Naive thymus-derived CD8-positive, alpha-beta T cell (primary cell): ENCODE data around the gene TNRC6A. TPM values are rescaled to one million over a fixed set of nuclear protein-coding genes. Genes with fewer than 3 reads are reported as not detected.
"Not testable (repeated sequence)": the region's sequence is repeated elsewhere in the genome, so short reads cannot be mapped to it uniquely, and the experiment has no call there.

ENCODE experiments used
- ATAC-seq, 2 donors: fragments of 150-1000 bp; cut with Tn5 transposase in 1 of 2; sonication (Bioruptor Pico), chemical (Tn5 transposase) in 1 of 2; 1 replicate in 1 of 2; 2 replicates in 1 of 2; pipeline ENCODE4 v1.10.0; 2021; ENCODE audit warnings: mild to moderate bottlenecking in 2 of 2, moderate library complexity in 2 of 2
- POLR2A ChIA-PET: fragments of 350-600 bp; sonication (Branson Sonifier 250); formaldehyde crosslinking; loops from one replicate; lab custom pipeline; 2021; ENCODE audit warnings: antibody characterized with exemption; lab: Charles Lee
- DNase-seq, 10 donors: peaks; one replicate each; pipeline versions ENCODE4 v3.0.0 to v3.0.0-alpha.2; 2020 to 2022
- H3K27ac Mint-ChIP-seq, 10 donors: one replicate each; pipeline ENCODE4 v1.8.0; 2020 to 2022; ENCODE audit warnings: mild to moderate bottlenecking in 10 of 10, mixed read lengths in 10 of 10, moderate library complexity in 4 of 10, inconsistent platforms in 1 of 10
- H3K27me3 Mint-ChIP-seq, 5 donors: one replicate each; pipeline ENCODE4 v1.8.0; 2021 to 2022; ENCODE audit warnings: mixed read lengths in 5 of 5
- H3K36me3 Mint-ChIP-seq, 3 donors: one replicate each; pipeline ENCODE4 v1.8.0; 2020 to 2022; ENCODE audit warnings: mixed read lengths in 3 of 3, mild to moderate bottlenecking in 2 of 3, inconsistent platforms in 1 of 3
- H3K4me1 Mint-ChIP-seq, 4 donors: one replicate each; pipeline ENCODE4 v1.8.0; 2021 to 2022; ENCODE audit warnings: mixed read lengths in 4 of 4
- H3K4me3 Mint-ChIP-seq, 10 donors: one replicate each; pipeline ENCODE4 v1.8.0; 2020 to 2022; ENCODE audit warnings: mild to moderate bottlenecking in 10 of 10, mixed read lengths in 10 of 10, moderate library complexity in 6 of 10, inconsistent platforms in 1 of 10
- H3K9me3 Mint-ChIP-seq, 9 donors: one replicate each; pipeline ENCODE4 v1.8.0; 2020 to 2022; ENCODE audit warnings: mixed read lengths in 9 of 9, mild to moderate bottlenecking in 3 of 9, inconsistent platforms in 1 of 9, moderate library complexity in 1 of 9
- polyA plus RNA-seq, 3 donors: library from polyadenylated mRNA; unstranded; fragments of 300-500 nt; fragmentation: Illumina TruSeq; gene quantifications; one replicate each; pipeline ENCODE4 v1.2.3, GENCODE V29; 2021
- total RNA-seq, 8 experiments: library from RNA in 2 of 8; stranded (reverse) in 2 of 8; gene quantifications; one replicate each; pipeline ENCODE4 v1.2.3 and lab custom pipeline; 2021 to 2026

The TNRC6A gene
- total and polyA plus RNA-seq, 5 experiments from 2014 or later: 9.4 to 85.2 (median 12.9) TPM

DNA sequence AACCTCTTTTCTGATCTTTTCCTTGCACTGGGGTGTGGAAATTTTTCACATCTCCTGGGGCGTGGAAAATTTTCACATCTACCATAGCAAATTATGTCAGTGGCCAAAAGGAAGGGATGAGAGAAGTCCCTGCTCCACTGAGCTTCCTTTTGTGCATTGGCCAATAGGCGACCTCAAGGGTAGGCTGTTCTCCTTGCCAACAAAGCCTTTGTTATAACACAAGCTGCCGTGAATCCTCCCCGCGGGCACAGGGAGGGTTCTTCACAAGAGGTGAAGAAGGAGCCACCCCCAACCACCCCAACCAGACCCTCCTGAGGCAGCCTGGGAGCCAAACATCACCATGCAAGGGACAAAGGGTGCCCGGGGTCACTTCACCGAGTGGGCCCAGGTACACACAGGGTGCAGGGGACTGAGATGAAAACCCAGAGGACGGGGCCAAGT, 122.8 kb downstream of the TNRC6A start:
- Mint-ChIP-seq H3K36me3 (peaks cover 0 to 3% (median 0%) of the 10 kb centered on the region in 3 donors), H3K4me1 (peaks cover 0 to 5% (median 0%) of the 10 kb centered on the region in 4 donors), H3K27ac (no peak overlapping the region), H3K27me3 (peaks cover 0 to 8% (median 3%) of the 10 kb centered on the region in 5 donors), H3K9me3 (peaks cover 0 to 2% (median 0%) of the 10 kb centered on the region in 9 donors), H3K4me3 (no peak overlapping the region)
- POLR2A ChIA-PET: no interaction called here
- ATAC-seq: no peak
- DNase-seq: no peak

DNA sequence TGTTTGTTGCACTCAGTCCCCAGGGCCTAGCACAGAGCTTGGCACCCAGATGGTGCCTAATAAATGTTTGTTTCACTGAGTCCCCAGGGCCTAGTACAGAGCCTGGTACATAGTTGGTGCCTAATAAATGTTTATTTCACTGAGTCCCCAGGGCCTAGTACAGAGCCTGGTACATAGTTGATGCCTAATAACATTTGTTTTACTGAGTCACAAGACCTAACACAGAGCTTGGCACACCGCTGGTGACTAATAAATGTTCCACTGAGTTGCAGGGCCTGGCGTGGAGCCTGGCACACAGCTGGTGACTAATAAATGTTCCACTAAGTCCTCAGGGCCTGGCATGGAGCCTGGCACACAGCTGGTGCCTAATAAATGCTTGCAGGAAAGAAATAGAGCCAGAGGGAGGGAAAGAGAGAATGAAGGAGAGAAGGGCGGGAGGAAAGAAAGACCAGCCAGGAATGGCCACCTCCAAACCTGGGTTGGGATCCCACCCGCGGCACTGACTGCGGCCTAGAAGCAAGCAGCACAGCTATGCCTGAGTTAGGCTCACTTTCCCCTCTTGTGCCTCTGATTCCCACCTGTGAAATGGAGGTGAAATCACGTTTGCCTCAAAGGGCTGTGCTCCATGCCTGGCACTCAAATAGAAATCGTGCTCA, 123.8 kb downstream of the TNRC6A start:
- peaks cover 0 to 5% (median 0%) of the 10 kb centered on the region in 4 donors for H3K4me1 Mint-ChIP-seq
- no peak overlapping the region for H3K27ac Mint-ChIP-seq
- ATAC-seq (no peak), DNase-seq (no peak)
- H3K9me3 Mint-ChIP-seq: peaks cover 0 to 6% (median 0%) of the 10 kb centered on the region in 9 donors
- no peaks in the 10 kb centered on the region for H3K36me3 Mint-ChIP-seq
- no peak overlapping the region for H3K4me3 Mint-ChIP-seq
- H3K27me3 Mint-ChIP-seq: peaks cover 0 to 10% (median 0%) of the 10 kb centered on the region in 5 donors
- POLR2A ChIA-PET: no interaction called here

DNA sequence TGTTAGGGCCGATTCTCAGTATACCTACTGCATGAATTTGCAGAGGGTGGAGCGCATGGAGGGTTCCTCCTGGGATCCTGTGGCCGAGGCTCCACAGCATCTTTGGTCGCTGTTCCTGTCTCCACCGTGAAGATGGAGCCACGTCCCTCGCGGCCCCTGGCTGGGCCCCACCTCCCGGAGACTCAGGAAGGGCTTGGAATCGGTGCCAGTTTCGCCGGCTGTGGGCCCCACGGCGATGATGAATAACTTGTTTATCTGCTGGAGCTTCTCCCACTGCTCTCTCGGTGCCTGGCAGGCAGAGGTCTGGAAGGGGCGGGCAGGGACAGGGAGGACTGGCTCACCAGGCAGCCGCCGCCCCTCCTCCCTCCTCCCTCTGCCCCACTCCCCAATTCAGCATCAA, 124.4 kb downstream of the TNRC6A start:
- Mint-ChIP-seq H3K9me3 (peaks cover 0 to 6% (median 0%) of the 10 kb centered on the region in 9 donors), H3K36me3 (no peaks in the 10 kb centered on the region), H3K27me3 (peaks cover 0 to 13% (median 0%) of the 10 kb centered on the region in 5 donors), H3K27ac (no peak overlapping the region), H3K4me3 (no peak overlapping the region), H3K4me1 (peaks cover 0 to 5% (median 0%) of the 10 kb centered on the region in 4 donors)
- DNase-seq (no peak), ATAC-seq (no peak)
- POLR2A ChIA-PET: no interaction called here

DNA sequence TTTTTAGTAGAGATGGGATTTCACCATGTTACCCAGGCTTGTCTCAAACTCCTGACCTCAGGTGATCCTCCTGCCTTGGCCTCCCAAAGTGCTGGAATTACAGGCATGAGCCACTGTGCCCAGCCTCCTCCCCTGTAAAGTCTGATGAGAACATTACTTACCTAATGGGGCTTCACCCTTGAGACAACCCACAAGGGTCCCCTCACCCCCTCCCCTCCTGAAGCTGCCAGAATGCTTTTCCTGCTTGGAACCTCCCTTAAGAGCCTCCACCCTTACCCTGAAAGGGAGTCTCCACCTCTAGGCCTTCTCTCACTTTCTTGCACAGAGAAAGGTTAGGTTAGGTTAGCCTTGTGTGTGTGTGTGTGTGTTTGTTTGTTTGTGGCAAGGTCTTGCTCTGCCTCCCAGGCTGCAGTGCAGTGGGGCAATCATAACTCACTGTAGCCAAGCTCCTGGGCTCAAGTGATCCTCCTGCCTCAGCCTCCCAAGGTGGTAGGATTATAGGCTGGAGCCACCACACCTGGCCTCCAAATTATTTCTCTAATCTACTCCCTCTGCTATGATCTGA, 125.2 kb downstream of the TNRC6A start:
- H3K27ac Mint-ChIP-seq: no peak overlapping the region
- peaks cover 0 to 3% (median 0%) of the 10 kb centered on the region in 3 donors for H3K36me3 Mint-ChIP-seq
- POLR2A ChIA-PET: no interaction called here

DNA sequence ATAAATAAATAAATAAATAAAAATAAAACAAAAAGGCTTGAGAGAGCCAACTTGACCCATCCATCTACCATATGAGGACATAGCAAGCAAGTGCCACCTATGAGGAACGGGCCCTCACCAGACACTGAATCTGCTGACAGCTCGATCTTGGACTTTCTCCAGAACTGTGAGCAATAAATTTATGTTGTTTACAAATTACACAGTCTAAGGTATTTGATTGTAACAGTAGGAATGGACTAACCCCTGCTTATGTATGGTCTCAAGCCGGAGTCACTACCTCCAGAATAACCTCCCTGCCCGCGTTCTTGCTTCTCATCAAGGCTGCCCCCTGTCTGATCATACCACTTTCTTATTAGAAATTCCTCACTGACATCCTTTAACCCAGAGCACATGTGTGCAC, 126.2 kb downstream of the TNRC6A start:
- H3K4me3 Mint-ChIP-seq: no peak overlapping the region
- H3K27me3 Mint-ChIP-seq: peaks cover 0 to 16% (median 0%) of the 10 kb centered on the region in 5 donors
- no peak overlapping the region for H3K27ac Mint-ChIP-seq
- peaks cover 0 to 3% (median 0%) of the 10 kb centered on the region in 3 donors for H3K36me3 Mint-ChIP-seq
- peaks cover 0 to 2% (median 0%) of the 10 kb centered on the region in 4 donors for H3K4me1 Mint-ChIP-seq
- DNase-seq (no peak), ATAC-seq (no peak)
- POLR2A ChIA-PET: no interaction called here
- peaks cover 0 to 6% (median 0%) of the 10 kb centered on the region in 9 donors for H3K9me3 Mint-ChIP-seq

More for the DNA sequence above, 125.2 kb downstream of the TNRC6A start:
- DNase-seq (no peak), ATAC-seq (no peak)
- no peak overlapping the region for H3K4me3 Mint-ChIP-seq
- H3K4me1 Mint-ChIP-seq: peaks cover 0 to 5% (median 0%) of the 10 kb centered on the region in 4 donors
- peaks cover 0 to 16% (median 0%) of the 10 kb centered on the region in 5 donors for H3K27me3 Mint-ChIP-seq
- peaks cover 0 to 6% (median 0%) of the 10 kb centered on the region in 9 donors for H3K9me3 Mint-ChIP-seq

DNA sequence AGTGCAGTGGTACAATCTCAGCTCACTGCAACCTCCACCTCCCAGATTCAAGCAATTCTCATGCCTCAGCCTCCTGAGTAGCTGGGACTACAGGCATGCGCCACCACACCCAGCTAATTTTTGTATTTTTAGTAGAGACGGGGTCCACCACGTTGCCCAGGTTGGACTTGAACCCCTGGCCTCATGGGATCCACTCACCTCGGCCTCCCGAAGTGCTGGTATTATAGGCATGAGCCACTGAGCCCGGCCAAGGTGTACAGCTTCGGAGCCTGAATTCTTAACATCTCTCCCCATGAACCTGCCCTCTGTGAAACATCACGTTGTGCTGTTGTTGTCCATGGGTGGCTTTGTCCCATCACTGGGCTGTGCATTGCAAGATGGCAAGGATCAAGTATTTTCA, 127.4 kb downstream of the TNRC6A start:
- H3K27me3 Mint-ChIP-seq: peaks cover 0 to 17% (median 0%) of the 10 kb centered on the region in 5 donors
- POLR2A ChIA-PET, H3K36me3 Mint-ChIP-seq, H3K4me3 Mint-ChIP-seq, ATAC-seq, DNase-seq, H3K4me1 Mint-ChIP-seq, H3K9me3 Mint-ChIP-seq, H3K27ac Mint-ChIP-seq: not testable (repeated sequence)

DNA sequence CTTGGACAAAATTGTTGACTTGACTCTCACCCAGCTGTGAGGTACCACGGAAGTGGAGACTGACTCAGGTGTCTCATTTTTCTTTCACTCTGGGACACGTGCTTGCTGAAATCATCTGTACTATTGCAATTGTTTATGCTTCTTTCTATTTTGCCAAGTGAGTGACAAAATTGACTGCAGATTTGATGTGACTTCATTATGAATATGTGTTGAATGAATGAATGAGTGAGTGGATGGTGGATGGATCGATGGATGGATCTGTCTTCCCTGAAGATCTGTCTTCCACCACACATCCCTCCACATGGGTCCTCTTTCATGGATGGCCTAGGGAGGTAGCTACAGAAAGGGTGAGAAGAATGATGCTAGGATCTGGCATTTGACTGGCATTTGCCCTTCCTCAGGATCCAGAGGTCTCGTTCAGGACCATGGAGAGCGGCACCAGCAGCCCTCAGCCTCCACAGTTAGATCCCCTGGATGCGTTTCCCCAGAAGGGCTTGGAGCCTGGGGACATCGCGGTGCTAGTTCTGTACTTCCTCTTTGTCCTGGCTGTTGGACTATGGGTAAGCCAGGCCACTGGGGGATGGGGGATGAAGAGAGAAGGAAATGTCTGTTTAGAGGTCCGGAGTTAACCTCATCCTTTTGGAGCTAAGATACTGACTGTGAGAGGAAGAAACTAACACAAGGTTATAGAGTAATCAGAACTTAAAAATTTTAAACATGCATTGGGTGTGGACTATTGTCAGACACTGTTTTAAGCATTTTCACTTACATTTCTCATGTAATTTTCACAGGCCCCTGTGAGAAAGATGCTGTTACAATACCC, 129.0 kb downstream of the TNRC6A start:
- DNase-seq (peak in 7 of 10 donors; percentile 15 to 48 (median 31)), ATAC-seq (no peak)
- POLR2A ChIA-PET: no interaction called here
- Mint-ChIP-seq H3K9me3 (peaks cover 0 to 10% (median 3%) of the 10 kb centered on the region in 9 donors), H3K4me3 (no peak overlapping the region), H3K27me3 (peaks cover 0 to 17% (median 0%) of the 10 kb centered on the region in 5 donors), H3K27ac (peak overlapping the region in 1 of 10 donors; percentile 76), H3K4me1 (no peaks in the 10 kb centered on the region), H3K36me3 (peaks cover 0 to 7% (median 3%) of the 10 kb centered on the region in 3 donors)

DNA sequence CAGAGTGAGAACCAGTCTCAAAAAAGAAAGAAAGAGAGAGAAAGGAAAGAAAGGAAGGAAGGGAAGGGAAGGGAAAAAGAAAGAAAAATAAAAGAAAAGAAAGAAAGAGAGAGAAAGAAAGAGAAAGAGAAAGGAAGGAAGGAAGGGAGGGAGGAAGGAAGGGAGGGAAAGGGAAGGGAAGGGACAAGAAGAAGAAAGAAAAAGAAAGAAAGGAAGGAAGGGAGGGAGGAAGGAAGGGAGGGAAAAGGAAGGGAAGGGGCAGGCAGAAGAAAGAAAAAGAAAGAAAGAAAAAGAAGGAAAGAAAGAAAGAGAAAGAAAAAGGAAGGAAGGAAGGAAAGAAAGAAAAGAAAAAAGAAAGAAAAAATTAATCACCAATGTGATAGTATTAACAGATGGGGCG, 132.0 kb downstream of the TNRC6A start:
- ATAC-seq: no peak
- Mint-ChIP-seq H3K27me3 (peaks cover 0 to 17% (median 3%) of the 10 kb centered on the region in 5 donors), H3K4me3 (no peak overlapping the region), H3K36me3 (peaks cover 0 to 27% (median 26%) of the 10 kb centered on the region in 3 donors), H3K9me3 (peaks cover 10 to 36% (median 21%) of the 10 kb centered on the region in 9 donors), H3K27ac (no peak overlapping the region), H3K4me1 (no peaks in the 10 kb centered on the region)
- no peak for DNase-seq
- POLR2A ChIA-PET: no interaction called here

DNA sequence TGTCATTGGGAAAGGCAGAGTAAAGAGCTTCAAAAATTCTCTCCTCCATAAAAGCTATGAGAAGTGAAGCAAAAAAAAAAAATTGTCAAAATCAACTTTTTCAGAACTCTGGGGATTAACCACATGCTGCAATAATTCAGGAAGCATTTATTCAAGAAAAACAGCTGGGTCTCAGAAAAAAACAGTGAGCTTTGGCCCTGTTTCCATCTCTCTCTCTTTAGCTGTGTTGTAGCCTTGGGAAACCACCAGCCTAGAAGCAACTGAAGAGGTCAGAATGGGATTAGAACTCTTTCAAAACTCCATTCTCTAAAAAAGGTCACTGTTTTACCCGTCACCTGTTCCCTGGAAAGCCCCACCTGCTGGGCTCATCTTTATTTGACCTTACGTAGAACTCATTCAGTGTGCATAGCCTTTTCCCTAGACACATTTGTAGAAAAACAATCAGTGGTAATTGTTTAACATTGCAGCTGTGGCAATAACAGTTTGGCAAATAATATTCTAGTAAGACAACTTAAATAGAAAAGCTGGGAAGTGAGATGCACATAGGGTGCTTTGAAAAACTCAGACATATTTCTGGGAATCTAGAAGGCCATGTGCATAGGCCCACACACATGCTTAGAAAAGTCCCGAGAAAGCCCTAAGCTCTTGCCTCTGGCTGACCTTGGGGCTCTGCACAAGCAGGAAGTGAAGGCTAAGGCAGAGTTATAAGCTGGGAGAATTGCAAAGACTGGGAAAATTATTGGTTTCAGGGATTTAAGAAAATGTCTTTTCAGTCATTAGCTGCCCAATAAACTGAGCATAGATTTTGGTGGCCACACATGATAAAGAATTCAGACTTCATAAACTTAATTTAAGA, 134.4 kb downstream of the TNRC6A start:
- no peak for DNase-seq
- ATAC-seq: no peak
- H3K27ac Mint-ChIP-seq: peak overlapping the region in 1 of 10 donors; percentile 16
- no peaks in the 10 kb centered on the region for H3K4me1 Mint-ChIP-seq
- POLR2A ChIA-PET: no interaction called here
- H3K27me3 Mint-ChIP-seq: peaks cover 0 to 12% (median 0%) of the 10 kb centered on the region in 5 donors
- H3K4me3 Mint-ChIP-seq: no peak overlapping the region
- H3K9me3 Mint-ChIP-seq: peaks cover 10 to 35% (median 25%) of the 10 kb centered on the region in 9 donors
- H3K36me3 Mint-ChIP-seq: peaks cover 0 to 27% (median 26%) of the 10 kb centered on the region in 3 donors

DNA sequence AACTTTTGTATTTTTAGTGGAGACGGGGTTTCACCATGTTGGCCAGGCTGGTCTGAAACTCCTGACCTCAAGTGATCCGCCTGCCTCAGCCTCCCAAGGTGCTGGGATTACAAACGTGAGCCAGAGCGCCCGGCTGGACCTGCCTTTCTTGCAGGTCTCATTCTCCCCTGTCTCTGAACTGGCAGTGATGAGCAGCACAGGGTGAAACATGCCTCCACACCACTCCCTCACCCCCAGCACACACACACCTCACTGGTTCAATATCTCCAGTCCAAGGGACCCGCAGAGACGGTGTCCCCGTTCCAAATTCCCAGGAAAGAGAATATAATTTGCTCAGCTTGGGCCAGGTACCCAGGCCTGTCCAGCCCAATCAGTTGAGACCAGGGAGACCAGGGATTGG, 139.6 kb downstream of the TNRC6A start:
- no peak for ATAC-seq
- DNase-seq: no peak
- POLR2A ChIA-PET: no interaction called here
- Mint-ChIP-seq H3K4me1 (no peaks in the 10 kb centered on the region), H3K27me3 (peaks cover 0 to 7% (median 0%) of the 10 kb centered on the region in 5 donors), H3K4me3 (no peak overlapping the region), H3K9me3 (peaks cover 4 to 25% (median 16%) of the 10 kb centered on the region in 9 donors), H3K36me3 (peaks cover 0 to 17% (median 14%) of the 10 kb centered on the region in 3 donors), H3K27ac (no peak overlapping the region)

DNA sequence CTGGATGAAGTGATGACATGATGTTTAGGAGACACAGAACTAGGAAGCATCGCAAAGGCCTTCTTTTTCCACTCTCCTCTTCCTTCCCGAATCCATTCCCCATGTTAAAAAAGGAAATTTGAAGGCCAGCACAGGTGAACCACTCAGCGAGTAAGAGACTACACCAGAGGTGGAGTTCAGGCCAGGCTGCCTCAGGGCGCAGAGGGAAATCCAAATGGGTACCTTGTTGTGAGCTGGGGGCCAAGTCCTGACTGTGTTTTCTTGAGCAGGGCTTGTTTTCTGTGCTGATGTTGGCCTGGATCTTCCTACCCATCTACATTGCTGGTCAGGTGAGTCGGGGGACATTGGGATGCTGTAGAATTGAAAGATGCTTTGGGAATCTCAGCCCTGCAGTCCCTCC, 142.4 kb downstream of the TNRC6A start:
- no peak for ATAC-seq

DNA sequence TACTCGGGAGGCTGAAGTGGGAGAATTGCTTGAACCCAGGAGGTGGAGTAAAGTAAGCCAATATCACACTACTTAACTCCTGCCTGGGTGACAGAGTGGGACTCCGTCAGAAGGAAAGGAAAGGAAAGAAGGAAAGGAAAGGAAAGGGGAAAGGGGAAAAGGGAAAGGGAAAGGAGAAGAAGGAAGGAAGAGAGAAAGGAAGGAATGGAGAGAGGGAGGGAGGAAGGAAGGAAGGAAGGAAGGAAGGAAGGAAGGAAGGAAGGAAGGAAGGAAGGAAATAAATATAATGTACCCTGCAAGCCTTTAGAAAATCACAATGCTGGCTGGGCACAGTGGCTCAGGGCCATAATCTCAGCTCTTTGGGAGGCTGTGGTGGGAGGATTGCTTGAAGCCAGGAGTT, 143.6 kb downstream of the TNRC6A start:
- Mint-ChIP-seq H3K27ac (no peak overlapping the region), H3K36me3 (no peaks in the 10 kb centered on the region), H3K4me3 (no peak overlapping the region), H3K4me1 (no peaks in the 10 kb centered on the region), H3K9me3 (no peaks in the 10 kb centered on the region), H3K27me3 (peaks cover 0 to 18% (median 5%) of the 10 kb centered on the region in 5 donors)
- ATAC-seq (no peak), DNase-seq (no peak)
- POLR2A ChIA-PET: no interaction called here

More for the DNA sequence above, 142.4 kb downstream of the TNRC6A start:
- Mint-ChIP-seq H3K4me3 (no peak overlapping the region), H3K27me3 (peaks cover 0 to 18% (median 5%) of the 10 kb centered on the region in 5 donors), H3K4me1 (no peaks in the 10 kb centered on the region), H3K36me3 (no peaks in the 10 kb centered on the region), H3K9me3 (peaks cover 0 to 8% (median 0%) of the 10 kb centered on the region in 9 donors), H3K27ac (no peak overlapping the region)
- no peak for DNase-seq
- POLR2A ChIA-PET: no interaction called here
